HG02970 (cell line): ENCODE results near the gene P2RY12.

Experiments
- ATAC-seq: cut with Tn5 transposase; IDR thresholded peaks from one replicate; pipeline ENCODE4 v1.9.1; 2021; ENCODE audit warnings: mild to moderate bottlenecking, moderate library complexity, moderate number of reproducible peaks; ENCODE audit not compliant: unreplicated experiment, low FRiP score

P2RY12 gene

GRCh38 chr3:151350656-151351055, 33.9 kb downstream of the P2RY12 start:
- no peak for ATAC-seq

DNA sequence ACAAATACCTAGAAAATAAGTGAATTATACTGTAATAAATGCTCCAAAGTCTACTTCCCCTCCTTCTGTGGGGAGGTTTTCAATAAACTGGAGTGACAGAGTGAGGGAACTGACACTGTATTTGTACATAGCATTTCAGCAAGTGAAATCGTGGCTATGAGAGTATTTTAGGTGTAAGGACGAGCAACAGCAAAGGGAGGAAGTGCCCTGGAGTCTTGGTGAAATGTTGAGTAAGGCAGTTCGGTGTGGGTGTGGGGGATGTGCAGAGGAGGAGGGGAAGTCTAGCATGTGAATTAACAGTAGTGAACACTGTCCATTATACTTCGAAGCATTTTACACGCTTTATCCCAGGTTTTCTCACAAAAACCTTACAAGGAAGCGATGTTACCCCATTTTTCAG, 37.1 kb downstream of the P2RY12 start:
- no peak for ATAC-seq

DNA sequence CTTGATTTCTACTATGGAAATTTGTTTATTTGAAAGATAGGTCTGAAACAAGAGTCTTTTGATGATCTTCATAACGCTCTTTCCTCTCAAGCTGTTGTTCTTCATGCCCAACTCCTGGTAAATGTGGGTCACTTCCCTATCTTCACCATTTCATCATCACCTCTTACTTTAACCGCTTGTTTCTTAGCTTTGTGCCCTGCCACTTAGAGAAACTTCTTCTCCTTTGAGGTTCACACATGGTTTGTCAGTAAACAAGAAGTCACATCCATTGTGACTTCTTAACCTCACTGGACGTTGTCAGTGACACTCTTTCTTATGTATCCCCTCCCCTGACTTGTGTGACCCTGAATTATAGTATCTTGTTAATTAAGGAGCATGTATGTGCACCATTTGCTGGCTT, 38.3 kb downstream of the P2RY12 start:
- no peak for ATAC-seq

DNA sequence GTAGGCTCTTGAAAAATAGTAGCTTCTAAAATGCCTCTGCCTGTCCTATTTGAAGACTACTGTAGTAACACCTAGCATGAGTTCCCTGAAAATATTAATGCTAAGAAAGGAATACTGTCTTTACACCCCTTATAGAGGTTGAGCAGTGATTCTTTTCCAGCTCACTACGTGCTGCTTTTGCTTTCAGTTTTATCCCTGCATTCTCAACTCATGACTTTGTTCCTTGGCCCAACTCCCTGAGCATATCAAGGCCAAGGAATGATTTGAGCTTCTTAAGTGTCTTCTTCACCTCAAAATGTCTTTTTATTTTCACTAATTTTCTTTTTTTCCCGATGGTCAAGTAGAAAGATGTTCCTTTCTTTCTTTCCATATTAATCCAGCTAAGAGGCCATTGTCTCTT, 38.7 kb downstream of the P2RY12 start:
- no peak for ATAC-seq

DNA sequence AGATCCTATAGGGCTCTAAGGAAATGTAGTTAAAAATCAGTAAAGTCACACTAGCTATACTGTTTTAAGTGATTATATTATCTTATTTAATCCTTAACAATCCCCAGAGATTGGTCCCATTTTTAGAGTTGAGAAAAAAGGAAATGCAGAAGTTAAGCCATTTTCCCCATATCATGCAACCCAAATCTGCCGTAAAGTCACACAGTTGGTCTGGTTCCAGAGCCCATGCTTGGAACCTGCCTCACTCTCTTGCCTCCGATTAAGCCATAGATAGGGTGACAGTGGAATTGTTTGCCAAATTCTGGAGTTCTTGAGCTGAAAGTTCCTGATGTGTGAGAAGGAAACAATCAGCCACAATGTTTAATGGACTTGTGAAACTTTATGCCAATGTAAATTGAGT, 52.9 kb downstream of the P2RY12 start:
- ATAC-seq, result no peak

DNA sequence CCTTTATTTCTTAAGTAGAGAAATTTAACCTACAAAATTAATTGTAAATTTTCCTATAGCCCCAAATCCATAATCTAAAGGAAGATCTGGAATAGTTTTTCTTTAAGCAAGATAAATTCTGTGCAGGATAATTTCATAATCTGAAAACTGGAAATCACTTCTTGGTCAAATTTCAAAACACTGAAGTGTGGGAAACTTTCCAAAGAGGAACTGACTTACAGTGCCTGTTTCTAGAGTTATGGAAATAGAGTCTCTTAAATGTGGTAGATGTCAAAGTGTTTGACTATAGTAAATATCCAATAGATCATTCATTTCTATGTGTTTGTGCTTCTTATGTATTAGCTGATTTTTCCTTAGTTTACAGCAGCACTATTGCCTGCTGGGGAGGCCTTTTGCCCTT, 53.7 kb downstream of the P2RY12 start:
- no peak for ATAC-seq

DNA sequence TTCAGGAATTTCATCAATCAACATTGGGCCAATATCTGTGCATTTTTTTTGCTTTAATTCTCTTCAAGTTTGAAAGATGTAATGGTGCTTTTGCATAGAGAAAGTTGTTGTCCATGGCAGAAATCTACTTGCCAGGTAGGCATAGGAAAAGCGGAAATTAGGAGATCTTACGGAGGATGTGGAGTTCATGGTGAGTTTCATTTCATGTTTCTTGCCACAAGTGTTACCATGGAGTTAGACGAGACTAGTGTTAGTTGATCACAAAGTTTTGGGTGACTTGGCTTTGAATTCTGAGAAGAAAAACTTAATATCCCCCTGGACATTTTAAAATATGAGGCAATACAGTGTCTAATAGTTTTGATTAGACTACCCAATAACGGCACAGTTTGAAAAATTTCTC, 54.2 kb downstream of the P2RY12 start:
- no peak for ATAC-seq

DNA sequence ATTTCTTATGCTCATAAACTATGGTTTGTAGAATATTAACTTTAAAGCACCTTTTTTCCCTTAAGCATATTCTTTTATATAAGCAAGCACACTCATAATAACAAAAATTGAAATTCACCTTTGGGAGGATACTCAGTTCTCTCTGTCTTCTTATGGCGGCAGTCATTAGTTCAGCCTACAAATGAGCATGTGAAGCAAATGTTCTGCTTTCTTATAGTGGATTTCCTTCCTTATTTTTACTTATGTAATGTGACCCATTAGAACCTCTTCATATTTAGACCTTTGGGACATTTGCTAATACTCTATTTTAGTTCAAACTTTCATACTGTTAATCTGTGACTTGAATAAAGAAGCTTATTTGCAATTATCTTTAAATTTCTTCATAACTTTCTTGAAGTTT, 55.2 kb downstream of the P2RY12 start, which contains the start of gene P2RY13:
P2RY13 (minus strand) TSS at position 187 of the 400 bp plus-strand sequence; CDS start at position 166, 21 bp downstream.
- no peak for ATAC-seq

DNA sequence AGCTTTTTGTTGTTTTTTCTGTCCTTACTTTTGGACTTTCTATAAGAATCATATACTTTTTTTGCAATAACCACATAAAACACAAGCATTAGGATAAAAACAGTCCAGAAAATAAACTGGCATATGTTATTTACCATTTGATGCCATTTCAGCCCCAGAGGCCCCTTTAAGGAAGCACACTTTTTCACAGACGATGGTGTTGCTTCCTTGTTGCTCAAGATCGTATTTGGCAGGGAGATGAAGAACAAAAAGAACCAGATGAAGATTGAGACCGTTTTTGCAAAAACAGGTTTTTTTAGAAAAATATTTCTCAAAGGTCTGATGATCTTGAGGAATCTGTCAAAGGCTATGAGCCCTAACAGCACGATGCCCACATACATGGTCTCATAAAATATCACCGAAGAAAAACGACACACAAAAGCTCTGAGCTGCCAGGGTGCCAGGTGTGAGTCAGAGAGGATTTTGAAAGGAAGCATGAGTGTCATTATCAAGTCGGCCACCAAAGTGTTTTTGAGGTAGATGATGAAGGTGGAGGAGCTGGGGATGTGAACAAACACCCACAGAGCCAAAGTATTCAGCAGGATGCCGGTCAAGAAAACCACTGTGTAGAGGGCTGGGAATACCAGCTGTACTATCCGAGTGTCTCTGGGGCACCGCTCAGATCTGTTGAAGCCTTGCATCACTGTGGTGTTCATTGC, 56.1 kb downstream of the P2RY12 start:
- no peak for ATAC-seq

DNA sequence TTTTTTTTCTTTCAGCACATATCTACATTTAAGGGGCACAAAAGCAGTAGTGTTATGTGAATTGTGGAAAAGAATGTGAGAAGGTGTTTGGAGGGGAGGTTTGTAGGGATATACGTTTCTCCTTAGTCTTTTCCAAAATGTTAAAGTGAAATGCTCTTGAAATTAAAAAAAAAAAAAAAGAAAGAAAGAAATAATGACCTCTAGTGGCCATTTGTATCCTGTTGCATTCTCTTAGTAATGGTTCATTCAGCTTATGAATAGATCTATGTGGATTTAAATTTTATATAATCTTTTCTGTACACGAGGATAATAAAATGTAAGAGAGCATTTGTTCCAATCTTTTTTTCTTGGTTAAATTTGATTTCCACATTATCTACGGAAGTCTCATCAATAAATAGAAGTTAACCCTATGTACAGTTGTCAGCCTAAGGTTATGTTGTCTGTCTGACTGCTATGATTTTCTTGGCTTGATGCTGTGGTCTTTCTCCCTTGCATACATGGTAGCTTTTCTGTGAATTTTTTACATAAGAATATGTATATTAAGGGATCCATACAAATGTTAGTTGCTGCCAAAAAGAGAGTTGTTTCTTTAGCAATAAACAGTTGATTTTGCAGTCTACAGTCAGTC, 56.9 kb downstream of the P2RY12 start:
- no peak for ATAC-seq

GRCh38 chr3:151322511-151322910, 62.0 kb downstream of the P2RY12 start:
- ATAC-seq, result no peak

DNA sequence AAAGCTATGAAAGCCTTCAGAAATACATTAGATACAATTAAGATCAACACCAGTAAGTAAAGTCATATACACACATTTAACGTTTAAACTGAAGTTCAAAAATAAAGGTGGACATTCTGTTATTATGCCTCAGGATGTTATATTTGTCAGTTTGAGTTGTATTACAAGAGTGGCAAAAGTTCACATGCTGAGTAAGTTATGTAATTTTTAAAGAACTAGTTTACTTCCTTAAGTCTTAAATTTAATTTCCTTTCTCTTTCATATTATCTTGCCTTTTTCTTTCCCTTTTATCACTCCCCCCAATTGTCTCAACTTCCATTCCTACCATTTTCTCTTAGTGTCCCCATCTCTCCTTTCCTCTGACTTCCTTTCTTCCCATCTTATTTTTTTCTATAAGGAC, 63.0 kb downstream of the P2RY12 start:
- ATAC-seq, result no peak

- no peak for ATAC-seq
Observed at GRCh38 chr3:151320131-151320530, 64.4 kb downstream of the P2RY12 start.

DNA sequence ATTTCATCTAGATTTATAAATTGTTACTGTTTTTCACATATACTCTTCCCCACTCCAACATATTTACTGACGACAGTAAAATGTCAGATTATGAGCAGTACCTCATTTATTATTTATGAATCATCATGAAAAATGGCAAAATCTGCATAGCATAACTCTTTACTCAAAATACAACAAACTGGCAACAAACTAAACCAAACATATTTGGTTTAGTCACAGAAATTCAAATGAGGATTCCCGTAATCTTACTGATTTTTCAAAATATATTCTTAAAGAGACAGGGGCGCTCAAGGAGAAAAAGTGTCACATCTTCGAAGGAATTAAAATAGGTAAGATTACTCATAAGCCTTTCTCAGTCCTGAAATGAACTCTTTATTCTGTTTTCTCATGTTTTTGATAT, 64.9 kb downstream of the P2RY12 start:
- ATAC-seq, result no peak

- no peak for ATAC-seq
Observed at GRCh38 chr3:151318991-151319390, 65.6 kb downstream of the P2RY12 start.

DNA sequence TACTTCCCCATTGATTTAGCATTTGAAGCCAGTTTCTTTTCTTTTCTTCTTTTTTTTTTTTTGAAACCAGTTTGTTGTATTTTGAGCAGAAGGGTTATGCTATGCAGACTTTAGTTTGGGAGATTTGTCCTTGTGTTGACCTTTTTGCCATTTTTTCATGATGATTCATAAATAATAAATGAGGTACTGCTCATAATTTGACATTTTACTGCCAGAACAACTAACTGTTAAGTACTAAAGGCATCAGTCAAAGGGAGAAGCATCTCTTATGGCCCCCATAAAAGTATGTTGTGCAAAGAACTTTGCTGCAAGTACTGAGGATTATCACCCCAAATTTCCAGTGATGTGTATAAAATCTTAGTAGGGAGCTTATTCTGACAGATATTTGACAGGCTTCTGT, 66.2 kb downstream of the P2RY12 start:
- ATAC-seq, result no peak

- ATAC-seq, result no peak
Observed at GRCh38 chr3:151316267-151316991, 68.1 kb downstream of the P2RY12 start, which contains the start of gene GPR87. Gene GPR87 (minus strand): TSS chr3:151316820. CDS start chr3:151300100, 16,720 bp downstream.

- no peak for ATAC-seq
Observed at GRCh38 chr3:151315846-151316245, 68.7 kb downstream of the P2RY12 start.

DNA sequence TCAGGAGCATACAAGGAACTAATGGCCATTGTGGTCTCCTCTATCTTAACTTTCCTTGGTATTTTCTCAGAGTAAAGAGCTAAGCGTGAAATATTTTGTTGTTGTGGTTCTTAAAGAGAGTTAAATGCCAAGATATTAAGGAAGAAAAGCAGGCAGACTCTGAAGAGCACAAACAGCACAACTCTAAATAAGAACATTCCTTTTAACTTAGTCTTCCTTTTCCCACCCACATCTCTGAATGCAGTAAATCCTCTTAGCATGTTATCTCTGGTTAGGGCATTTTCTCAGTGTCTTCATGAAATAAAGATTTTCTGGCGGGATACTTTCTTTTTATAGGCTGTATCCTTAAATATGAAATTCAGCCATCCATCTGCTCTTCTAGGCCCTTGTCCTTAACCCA, 69.4 kb downstream of the P2RY12 start:
- ATAC-seq, result no peak

GRCh38 chr3:151314593-151314992, 70.0 kb downstream of the P2RY12 start:
- no peak for ATAC-seq

DNA sequence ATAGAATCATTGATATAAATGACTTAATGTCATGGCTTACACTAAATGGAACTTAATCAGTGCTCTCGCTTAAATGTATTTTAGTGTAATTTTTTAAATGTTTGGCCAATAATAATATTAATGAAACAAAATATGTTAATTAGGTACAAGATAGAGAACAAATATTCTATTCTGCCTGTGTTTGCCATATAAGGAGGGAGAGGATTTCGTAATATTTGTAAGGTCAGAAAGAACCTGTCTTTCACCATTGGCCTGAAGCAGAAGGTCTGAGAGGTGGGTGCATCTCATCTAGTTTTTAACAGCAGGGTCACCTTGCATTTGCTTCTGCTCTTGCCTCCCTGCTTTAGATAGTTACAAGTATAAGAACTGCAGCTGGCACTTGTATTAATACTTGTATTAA, 70.4 kb downstream of the P2RY12 start:
- ATAC-seq, result no peak

DNA sequence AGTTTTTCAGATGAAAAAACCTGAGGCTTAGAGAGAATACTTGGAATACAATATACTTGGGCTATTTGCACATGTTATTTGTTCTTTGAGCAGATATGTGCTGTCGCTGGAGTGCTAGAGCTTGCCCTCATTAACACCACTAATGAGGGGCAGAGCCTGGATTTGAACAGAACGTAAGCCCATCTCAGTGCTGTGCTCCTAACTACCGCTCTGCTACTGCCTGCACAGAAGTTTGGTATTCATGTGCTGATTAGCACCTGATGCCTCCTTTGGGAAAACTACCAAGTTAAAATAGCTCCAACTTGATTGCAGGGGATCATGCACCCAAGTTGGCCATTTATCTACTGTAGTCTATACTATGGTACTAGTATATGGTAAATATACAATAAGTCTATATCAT, 71.6 kb downstream of the P2RY12 start:
- ATAC-seq, result no peak
